HG03135 (cell line): ENCODE measurements around the gene SEMA5A.

Experiments used
- ATAC-seq: cut with Tn5 transposase; IDR thresholded peaks from one replicate; pipeline ENCODE4 v1.9.1; 2021; ENCODE audit warnings: mild to moderate bottlenecking, moderate library complexity; ENCODE audit not compliant: unreplicated experiment

SEMA5A gene

GRCh38 chr5:9241479-9242305, 304.2 kb downstream of the SEMA5A start:
- no peak for ATAC-seq

- no peak for ATAC-seq
Measured at GRCh38 chr5:9240431-9240830, 305.4 kb downstream of the SEMA5A start.

GRCh38 chr5:9239626-9240025, 306.2 kb downstream of the SEMA5A start:
- no peak for ATAC-seq

- no peak for ATAC-seq
Measured at GRCh38 chr5:9239071-9239470, 306.8 kb downstream of the SEMA5A start.

GRCh38 chr5:9233712-9234111, 312.2 kb downstream of the SEMA5A start:
- no peak for ATAC-seq

GRCh38 chr5:9233035-9233434, 312.8 kb downstream of the SEMA5A start:
- no peak for ATAC-seq

GRCh38 chr5:9231842-9232241, 314.0 kb downstream of the SEMA5A start:
- no peak for ATAC-seq

- no peak for ATAC-seq
Measured at GRCh38 chr5:9230355-9230754, 315.5 kb downstream of the SEMA5A start.

GRCh38 chr5:9226016-9226536, 319.8 kb downstream of the SEMA5A start:
- no peak for ATAC-seq

GRCh38 chr5:9222054-9222976, 323.6 kb downstream of the SEMA5A start:
- no peak for ATAC-seq

GRCh38 chr5:9218358-9218757, 327.5 kb downstream of the SEMA5A start:
- no peak for ATAC-seq

GRCh38 chr5:9212605-9213004, 333.3 kb downstream of the SEMA5A start:
- no peak for ATAC-seq

- no peak for ATAC-seq
Measured at GRCh38 chr5:9209846-9210492, 335.9 kb downstream of the SEMA5A start.

- ATAC-seq = no peak
Measured at GRCh38 chr5:9207817-9208418, 338.0 kb downstream of the SEMA5A start.

- no peak for ATAC-seq
Measured at GRCh38 chr5:9202636-9203035, 343.2 kb downstream of the SEMA5A start.

GRCh38 chr5:9201761-9202160, 344.1 kb downstream of the SEMA5A start:
- no peak for ATAC-seq

- no peak for ATAC-seq
Measured at GRCh38 chr5:9201011-9201410, 344.9 kb downstream of the SEMA5A start.

- no peak for ATAC-seq
Measured at GRCh38 chr5:9198394-9198793, 347.5 kb downstream of the SEMA5A start.

GRCh38 chr5:9197881-9198260, 348.0 kb downstream of the SEMA5A start:
- ATAC-seq = peak; percentile 89

GRCh38 chr5:9196403-9197227, 349.3 kb downstream of the SEMA5A start:
- no peak for ATAC-seq
